ENCODE results near the gene GAPDH.

DNA sequence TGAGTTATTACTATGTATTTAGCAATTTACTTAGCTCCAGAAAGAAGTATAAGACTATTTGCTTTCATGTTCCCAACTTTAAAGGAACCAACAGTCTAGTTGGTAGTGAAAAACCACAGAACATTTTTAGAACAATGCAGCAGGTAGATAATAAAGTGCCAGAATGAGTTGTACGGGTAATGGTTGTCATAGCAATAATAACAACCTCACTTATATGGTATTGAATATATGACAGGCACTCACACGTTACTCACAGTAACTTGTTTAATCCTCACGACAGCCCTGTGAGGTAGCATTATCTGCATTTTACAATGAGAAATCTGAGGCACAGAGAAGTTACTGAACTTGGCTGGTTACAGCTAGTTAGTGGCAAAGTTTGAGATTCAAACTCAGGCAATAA lies 10.6 kb upstream of the GAPDH start:
- TF ChIP-seq ZNF317 (CRISPR knock-in tag; IDR thresholded peaks at IDR 0.05; ENCODE audit: borderline replicate concordance, low read depth) (no peak), IRF2 (CRISPR knock-in tag; IDR thresholded peaks at IDR 0.05; ENCODE audit: borderline replicate concordance, low read depth) (no peak), SP1 (CRISPR knock-in tag; conservative IDR thresholded peaks at IDR 0.05) (no peak)
- TF ChIP-seq, protein P1, sequence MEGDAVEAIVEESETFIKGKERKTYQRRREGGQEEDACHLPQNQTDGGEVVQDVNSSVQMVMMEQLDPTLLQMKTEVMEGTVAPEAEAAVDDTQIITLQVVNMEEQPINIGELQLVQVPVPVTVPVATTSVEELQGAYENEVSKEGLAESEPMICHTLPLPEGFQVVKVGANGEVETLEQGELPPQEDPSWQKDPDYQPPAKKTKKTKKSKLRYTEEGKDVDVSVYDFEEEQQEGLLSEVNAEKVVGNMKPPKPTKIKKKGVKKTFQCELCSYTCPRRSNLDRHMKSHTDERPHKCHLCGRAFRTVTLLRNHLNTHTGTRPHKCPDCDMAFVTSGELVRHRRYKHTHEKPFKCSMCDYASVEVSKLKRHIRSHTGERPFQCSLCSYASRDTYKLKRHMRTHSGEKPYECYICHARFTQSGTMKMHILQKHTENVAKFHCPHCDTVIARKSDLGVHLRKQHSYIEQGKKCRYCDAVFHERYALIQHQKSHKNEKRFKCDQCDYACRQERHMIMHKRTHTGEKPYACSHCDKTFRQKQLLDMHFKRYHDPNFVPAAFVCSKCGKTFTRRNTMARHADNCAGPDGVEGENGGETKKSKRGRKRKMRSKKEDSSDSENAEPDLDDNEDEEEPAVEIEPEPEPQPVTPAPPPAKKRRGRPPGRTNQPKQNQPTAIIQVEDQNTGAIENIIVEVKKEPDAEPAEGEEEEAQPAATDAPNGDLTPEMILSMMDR (IDR thresholded peaks at IDR 0.05) = no peak
- TF ChIP-seq, protein P2, sequence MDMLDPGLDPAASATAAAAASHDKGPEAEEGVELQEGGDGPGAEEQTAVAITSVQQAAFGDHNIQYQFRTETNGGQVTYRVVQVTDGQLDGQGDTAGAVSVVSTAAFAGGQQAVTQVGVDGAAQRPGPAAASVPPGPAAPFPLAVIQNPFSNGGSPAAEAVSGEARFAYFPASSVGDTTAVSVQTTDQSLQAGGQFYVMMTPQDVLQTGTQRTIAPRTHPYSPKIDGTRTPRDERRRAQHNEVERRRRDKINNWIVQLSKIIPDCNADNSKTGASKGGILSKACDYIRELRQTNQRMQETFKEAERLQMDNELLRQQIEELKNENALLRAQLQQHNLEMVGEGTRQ (CRISPR knock-in tag; IDR thresholded peaks at IDR 0.05) = no peak
- TF ChIP-seq, protein P3, sequence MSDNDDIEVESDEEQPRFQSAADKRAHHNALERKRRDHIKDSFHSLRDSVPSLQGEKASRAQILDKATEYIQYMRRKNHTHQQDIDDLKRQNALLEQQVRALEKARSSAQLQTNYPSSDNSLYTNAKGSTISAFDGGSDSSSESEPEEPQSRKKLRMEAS (CRISPR knock-in tag; IDR thresholded peaks at IDR 0.05) = no peak
- TF ChIP-seq, protein P4, sequence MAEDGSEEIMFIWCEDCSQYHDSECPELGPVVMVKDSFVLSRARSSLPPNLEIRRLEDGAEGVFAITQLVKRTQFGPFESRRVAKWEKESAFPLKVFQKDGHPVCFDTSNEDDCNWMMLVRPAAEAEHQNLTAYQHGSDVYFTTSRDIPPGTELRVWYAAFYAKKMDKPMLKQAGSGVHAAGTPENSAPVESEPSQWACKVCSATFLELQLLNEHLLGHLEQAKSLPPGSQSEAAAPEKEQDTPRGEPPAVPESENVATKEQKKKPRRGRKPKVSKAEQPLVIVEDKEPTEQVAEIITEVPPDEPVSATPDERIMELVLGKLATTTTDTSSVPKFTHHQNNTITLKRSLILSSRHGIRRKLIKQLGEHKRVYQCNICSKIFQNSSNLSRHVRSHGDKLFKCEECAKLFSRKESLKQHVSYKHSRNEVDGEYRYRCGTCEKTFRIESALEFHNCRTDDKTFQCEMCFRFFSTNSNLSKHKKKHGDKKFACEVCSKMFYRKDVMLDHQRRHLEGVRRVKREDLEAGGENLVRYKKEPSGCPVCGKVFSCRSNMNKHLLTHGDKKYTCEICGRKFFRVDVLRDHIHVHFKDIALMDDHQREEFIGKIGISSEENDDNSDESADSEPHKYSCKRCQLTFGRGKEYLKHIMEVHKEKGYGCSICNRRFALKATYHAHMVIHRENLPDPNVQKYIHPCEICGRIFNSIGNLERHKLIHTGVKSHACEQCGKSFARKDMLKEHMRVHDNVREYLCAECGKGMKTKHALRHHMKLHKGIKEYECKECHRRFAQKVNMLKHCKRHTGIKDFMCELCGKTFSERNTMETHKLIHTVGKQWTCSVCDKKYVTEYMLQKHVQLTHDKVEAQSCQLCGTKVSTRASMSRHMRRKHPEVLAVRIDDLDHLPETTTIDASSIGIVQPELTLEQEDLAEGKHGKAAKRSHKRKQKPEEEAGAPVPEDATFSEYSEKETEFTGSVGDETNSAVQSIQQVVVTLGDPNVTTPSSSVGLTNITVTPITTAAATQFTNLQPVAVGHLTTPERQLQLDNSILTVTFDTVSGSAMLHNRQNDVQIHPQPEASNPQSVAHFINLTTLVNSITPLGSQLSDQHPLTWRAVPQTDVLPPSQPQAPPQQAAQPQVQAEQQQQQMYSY (CRISPR knock-in tag; IDR thresholded peaks at IDR 0.05) = no peak
- TF ChIP-seq, protein P5, sequence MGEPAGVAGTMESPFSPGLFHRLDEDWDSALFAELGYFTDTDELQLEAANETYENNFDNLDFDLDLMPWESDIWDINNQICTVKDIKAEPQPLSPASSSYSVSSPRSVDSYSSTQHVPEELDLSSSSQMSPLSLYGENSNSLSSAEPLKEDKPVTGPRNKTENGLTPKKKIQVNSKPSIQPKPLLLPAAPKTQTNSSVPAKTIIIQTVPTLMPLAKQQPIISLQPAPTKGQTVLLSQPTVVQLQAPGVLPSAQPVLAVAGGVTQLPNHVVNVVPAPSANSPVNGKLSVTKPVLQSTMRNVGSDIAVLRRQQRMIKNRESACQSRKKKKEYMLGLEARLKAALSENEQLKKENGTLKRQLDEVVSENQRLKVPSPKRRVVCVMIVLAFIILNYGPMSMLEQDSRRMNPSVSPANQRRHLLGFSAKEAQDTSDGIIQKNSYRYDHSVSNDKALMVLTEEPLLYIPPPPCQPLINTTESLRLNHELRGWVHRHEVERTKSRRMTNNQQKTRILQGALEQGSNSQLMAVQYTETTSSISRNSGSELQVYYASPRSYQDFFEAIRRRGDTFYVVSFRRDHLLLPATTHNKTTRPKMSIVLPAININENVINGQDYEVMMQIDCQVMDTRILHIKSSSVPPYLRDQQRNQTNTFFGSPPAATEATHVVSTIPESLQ (CRISPR knock-in tag; IDR thresholded peaks at IDR 0.05) = no peak
